ENCODE data around the gene MAP3K13. TPM values are rescaled to one million over a fixed set of nuclear protein-coding genes. Genes with fewer than 3 reads are reported as not detected.

MAP3K13 gene
- polyA plus RNA-seq, 1 donor (not counting 4 experiments of a cell fraction or from before 2014, with no cell fraction given), result 23.0 TPM

GRCh38 chr3:185498503-185499396 lies 135.8 kb downstream of the MAP3K13 start, which contains the start of gene TMEM41A:
Gene TMEM41A, minus strand, starts transcription at chr3:185499035. Its CDS starts 74 bp downstream, at chr3:185498961.
- Histone ChIP-seq H3K9me1 (ENCODE audit: control insufficient read depth, extremely low read depth, insufficient read depth, low read length) (no peaks in the 10 kb centered on the region), H3K4me2 (ENCODE audit: control insufficient read depth, extremely low read depth, insufficient read depth, low read depth, low read length) (peak within 1 kb of the TSS; percentile 87), H3K79me2 (ENCODE audit: control insufficient read depth, insufficient read depth, low read length) (peaks cover 14% of the 10 kb centered on the region), H3K4me1 (ENCODE audit: control insufficient read depth, extremely low read depth, insufficient read depth, low read length) (peaks cover 4% of the 10 kb centered on the region), H3K9me3 (ENCODE audit: control insufficient read depth, low read depth, low read length) (no peaks in the 10 kb centered on the region), H2AFZ (ENCODE audit: control insufficient read depth, low read length) (peak within 1 kb of the TSS; percentile 94), H3K4me3 (ENCODE audit: control insufficient read depth in 2 of 3, extremely low read depth in 1 of 3, insufficient read depth in 2 of 3, low read depth in 1 of 3, low read length in 3 of 3) (peak within 1 kb of the TSS; percentile 86 to 98 (median 93)), H3K27me3 (ENCODE audit: control insufficient read depth, extremely low read depth, insufficient read depth, low read length) (no peaks in the 10 kb centered on the region), H3K36me3 (ENCODE audit: control insufficient read depth in 2 of 2, extremely low read depth in 1 of 2, insufficient read depth in 2 of 2, low read length in 2 of 2) (peaks cover 15 to 23% of the 10 kb centered on the region in 2 experiments), H4K20me1 (ENCODE audit: control insufficient read depth, extremely low read depth, insufficient read depth, low read length) (no peaks in the 10 kb centered on the region), H3K27ac (ENCODE audit: control insufficient read depth, insufficient read depth, low read length) (peak within 1 kb of the TSS; percentile 85), H3K9ac (ENCODE audit: control insufficient read depth, extremely low read depth, insufficient read depth, low read length) (peak within 1 kb of the TSS; percentile 92)
- dilution Hi-C loops (cut with MboI; ENCODE audit: extremely low pct_ligation_motif_present, low sequenced_read_pairs), result no loop called here
- DNase-seq (ENCODE audit: low read depth, low spot score) (peak; percentile 46), FAIRE-seq (no peak)
- TF ChIP-seq CTCF (optimal IDR thresholded peaks at IDR 0.05 in 1 of 3, IDR thresholded peaks at IDR 0.05 in 1 of 3, conservative IDR thresholded peaks at IDR 0.05 in 1 of 3; ENCODE audit: extremely low read depth in 1 of 3, insufficient read depth in 2 of 3, low read length in 3 of 3) (peak in 1 of 3 experiments; percentile 24), EZH2 (IDR thresholded peaks at IDR 0.05; ENCODE audit: low read length) (no peak)

- Histone ChIP-seq H3K27me3 (ENCODE audit: control insufficient read depth, extremely low read depth, insufficient read depth, low read length) (no peaks in the 10 kb centered on the region), H4K20me1 (ENCODE audit: control insufficient read depth, extremely low read depth, insufficient read depth, low read length) (no peaks in the 10 kb centered on the region), H3K9me3 (ENCODE audit: control insufficient read depth, low read depth, low read length) (no peaks in the 10 kb centered on the region), H3K4me2 (ENCODE audit: control insufficient read depth, extremely low read depth, insufficient read depth, low read depth, low read length) (no peak overlapping the region), H3K9me1 (ENCODE audit: control insufficient read depth, extremely low read depth, insufficient read depth, low read length) (no peaks in the 10 kb centered on the region), H3K27ac (ENCODE audit: control insufficient read depth, insufficient read depth, low read length) (no peak overlapping the region), H3K79me2 (ENCODE audit: control insufficient read depth, insufficient read depth, low read length) (peaks cover 3% of the 10 kb centered on the region), H2AFZ (ENCODE audit: control insufficient read depth, low read length) (no peak overlapping the region), H3K4me3 (ENCODE audit: control insufficient read depth in 2 of 3, extremely low read depth in 1 of 3, insufficient read depth in 2 of 3, low read depth in 1 of 3, low read length in 3 of 3) (no peak overlapping the region), H3K36me3 (ENCODE audit: control insufficient read depth in 2 of 2, extremely low read depth in 1 of 2, insufficient read depth in 2 of 2, low read length in 2 of 2) (no peaks in the 10 kb centered on the region), H3K9ac (ENCODE audit: control insufficient read depth, extremely low read depth, insufficient read depth, low read length) (no peak overlapping the region), H3K4me1 (ENCODE audit: control insufficient read depth, extremely low read depth, insufficient read depth, low read length) (no peaks in the 10 kb centered on the region)
- DNase-seq (ENCODE audit: low read depth, low spot score) (no peak), FAIRE-seq (no peak)
- dilution Hi-C loops (cut with MboI; ENCODE audit: extremely low pct_ligation_motif_present, low sequenced_read_pairs), result no loop called here
- no peak for TF ChIP-seq EZH2 (IDR thresholded peaks at IDR 0.05; ENCODE audit: low read length)
- TF ChIP-seq CTCF (optimal IDR thresholded peaks at IDR 0.05 in 1 of 3, IDR thresholded peaks at IDR 0.05 in 1 of 3, conservative IDR thresholded peaks at IDR 0.05 in 1 of 3; ENCODE audit: extremely low read depth in 1 of 3, insufficient read depth in 2 of 3, low read length in 3 of 3), result no peak
Observed at GRCh38 chr3:185502987-185503386, 140.1 kb downstream of the MAP3K13 start.
